Measurements from ENCODE around the gene TMEM209.

- no peak for TF ChIP-seq EZH2 (IDR thresholded peaks at IDR 0.05; ENCODE audit: insufficient read depth, poor library complexity, severe bottlenecking)
- no peak for TF ChIP-seq EZH2phosphoT487 (IDR thresholded peaks at IDR 0.05; ENCODE audit: insufficient read depth, low read depth)
These were observed 24.0 kb downstream of the TMEM209 start for GRCh38 chr7:130181263-130181605.
